Muscle of leg (tissue), 11 donors: Measurements from ENCODE around the gene ATP11B. TPM values are rescaled to one million over a fixed set of nuclear protein-coding genes. Genes with fewer than 3 reads are reported as not detected.

Experiments used
- DNase-seq: peaks from one replicate; pipeline ENCODE4 v3.0.0; 2013
- H3K27ac ChIP-seq: one replicate; pipeline ENCODE4 v1.5.1; 2013; ENCODE audit warnings: mild to moderate bottlenecking, low read length, control low read depth
- H3K27me3 ChIP-seq: one replicate; pipeline ENCODE4 v1.6.1; 2013; ENCODE audit warnings: low read length; ENCODE audit not compliant: control insufficient read depth, insufficient read depth
- H3K36me3 ChIP-seq: one replicate; pipeline ENCODE4 v1.6.1; 2013; ENCODE audit warnings: low read length; ENCODE audit not compliant: control insufficient read depth, insufficient read depth
- H3K4me1 ChIP-seq: one replicate; pipeline ENCODE4 v1.6.1; 2013; ENCODE audit warnings: low read length; ENCODE audit not compliant: control insufficient read depth, insufficient read depth
- H3K4me3 ChIP-seq: one replicate; pipeline ENCODE4 v1.5.1; 2013; ENCODE audit warnings: low read length, control low read depth
- H3K9me3 ChIP-seq: replicated peaks from 2 replicates; pipeline ENCODE4 v1.6.1; 2013; ENCODE audit warnings: low read depth, low read length; ENCODE audit not compliant: control insufficient read depth
- WGBS: methylation state at CpG from one replicate; pipeline ENCODE4 v1.1.5; 2013; ENCODE audit warnings: missing lambda C conversion rate; ENCODE audit not compliant: insufficient coverage; 5-methylcytosine and 5-hydroxymethylcytosine counted together
- polyA plus RNA-seq, 8 donors: library from polyadenylated mRNA; unstranded; fragments of 120-200 nt; gene quantifications; one replicate each; pipeline versions ENCODE4 v1.2.1 to v1.2.3, GENCODE V29; 2013; ENCODE audit warnings: inconsistent platforms in 1 of 8, low replicate concordance in 1 of 8; ENCODE audit not compliant: insufficient read length in 8 of 8, insufficient read depth in 1 of 8
- total RNA-seq: library from RNA; stranded (reverse); fragments of 120-200 nt; gene quantifications from one replicate; pipeline ENCODE4 v1.2.4, GENCODE V29; 2013

ATP11B gene
- total and polyA plus RNA-seq, 9 donors: 26.5 to 58.5 (median 41.9) TPM

- Histone ChIP-seq H3K4me3 (no peak overlapping the region), H3K36me3 (peaks cover under 1% of the 10 kb centered on the region), H3K9me3 (no peaks in the 10 kb centered on the region), H3K4me1 (no peaks in the 10 kb centered on the region), H3K27me3 (no peaks in the 10 kb centered on the region), H3K27ac (no peak overlapping the region)
- no peak for DNase-seq
- WGBS: no CpG with 5 or more reads among the region's 4 CpGs
These were observed 147.0 kb downstream of the ATP11B start for GRCh38 chr3:182940266-182940808.

GRCh38 chr3:182941719-182942118, 148.4 kb downstream of the ATP11B start:
- H3K9me3 ChIP-seq: no peaks in the 10 kb centered on the region
- no peak for DNase-seq
- no peaks in the 10 kb centered on the region for H3K4me1 ChIP-seq
- peaks cover 8% of the 10 kb centered on the region for H3K36me3 ChIP-seq
- no peaks in the 10 kb centered on the region for H3K27me3 ChIP-seq
- no CpG with 5 or more reads among the region's 3 CpGs for WGBS
- no peak overlapping the region for H3K27ac ChIP-seq
- no peak overlapping the region for H3K4me3 ChIP-seq

GRCh38 chr3:182947888-182948287, 154.6 kb downstream of the ATP11B start:
- H3K9me3 ChIP-seq: no peaks in the 10 kb centered on the region
- H3K4me3 ChIP-seq: no peak overlapping the region
- DNase-seq: no peak
- no peak overlapping the region for H3K27ac ChIP-seq
- H3K36me3 ChIP-seq: peaks cover 15% of the 10 kb centered on the region
- H3K4me1 ChIP-seq: no peaks in the 10 kb centered on the region
- no peaks in the 10 kb centered on the region for H3K27me3 ChIP-seq

- Histone ChIP-seq H3K4me1 (no peaks in the 10 kb centered on the region), H3K27me3 (no peaks in the 10 kb centered on the region), H3K36me3 (peaks cover 15% of the 10 kb centered on the region), H3K4me3 (no peak overlapping the region), H3K27ac (no peak overlapping the region), H3K9me3 (no peaks in the 10 kb centered on the region)
- no peak for DNase-seq
- no CpG with 5 or more reads among the region's 5 CpGs for WGBS
These were observed 155.0 kb downstream of the ATP11B start for GRCh38 chr3:182948305-182948704.

GRCh38 chr3:182949688-182950087, 156.4 kb downstream of the ATP11B start:
- DNase-seq: no peak
- Histone ChIP-seq H3K4me1 (no peaks in the 10 kb centered on the region), H3K9me3 (no peaks in the 10 kb centered on the region), H3K27me3 (no peaks in the 10 kb centered on the region), H3K4me3 (no peak overlapping the region), H3K27ac (no peak overlapping the region), H3K36me3 (peaks cover 15% of the 10 kb centered on the region)
- WGBS: 93% methylated on average over 1 of the region's 1 CpG

GRCh38 chr3:182954553-182955235, 161.4 kb downstream of the ATP11B start:
- H3K9me3 ChIP-seq: no peaks in the 10 kb centered on the region
- H3K27ac ChIP-seq: no peak overlapping the region
- WGBS: 87% methylated on average over 3 of the region's 9 CpGs
- peaks cover 12% of the 10 kb centered on the region for H3K36me3 ChIP-seq
- no peak for DNase-seq
- H3K4me3 ChIP-seq: no peak overlapping the region
- H3K4me1 ChIP-seq: no peaks in the 10 kb centered on the region
- no peaks in the 10 kb centered on the region for H3K27me3 ChIP-seq

GRCh38 chr3:182957226-182957625, 163.9 kb downstream of the ATP11B start:
- WGBS: 93% methylated on average over 3 of the region's 5 CpGs
- Histone ChIP-seq H3K27me3 (no peaks in the 10 kb centered on the region), H3K27ac (no peak overlapping the region), H3K4me3 (no peak overlapping the region), H3K36me3 (peaks cover 16% of the 10 kb centered on the region), H3K9me3 (no peaks in the 10 kb centered on the region), H3K4me1 (no peaks in the 10 kb centered on the region)
- no peak for DNase-seq

- Histone ChIP-seq H3K27ac (no peak overlapping the region), H3K4me1 (no peaks in the 10 kb centered on the region), H3K36me3 (peaks cover 16% of the 10 kb centered on the region), H3K4me3 (no peak overlapping the region), H3K9me3 (no peaks in the 10 kb centered on the region), H3K27me3 (no peaks in the 10 kb centered on the region)
- no peak for DNase-seq
- 73% methylated on average over 3 of the region's 4 CpGs for WGBS
These were observed 164.5 kb downstream of the ATP11B start for GRCh38 chr3:182957676-182958266.

GRCh38 chr3:182959474-182960350, 166.4 kb downstream of the ATP11B start:
- H3K4me3 ChIP-seq: no peak overlapping the region
- no peaks in the 10 kb centered on the region for H3K27me3 ChIP-seq
- peaks cover 15% of the 10 kb centered on the region for H3K36me3 ChIP-seq
- no peaks in the 10 kb centered on the region for H3K4me1 ChIP-seq
- H3K9me3 ChIP-seq: no peaks in the 10 kb centered on the region
- H3K27ac ChIP-seq: no peak overlapping the region
- no peak for DNase-seq
- WGBS: no CpG with 5 or more reads among the region's 4 CpGs

GRCh38 chr3:182962166-182962565, 168.9 kb downstream of the ATP11B start:
- Histone ChIP-seq H3K36me3 (peaks cover 12% of the 10 kb centered on the region), H3K4me3 (no peak overlapping the region), H3K4me1 (no peaks in the 10 kb centered on the region), H3K27me3 (no peaks in the 10 kb centered on the region), H3K27ac (no peak overlapping the region), H3K9me3 (no peaks in the 10 kb centered on the region)
- no peak for DNase-seq
